Right lobe of liver (tissue), 4 donors: ENCODE data around the gene FAM168B.

Experiments used
- CTCF ChIP-seq, 4 donors: fragments of 200-600 bp in 3 of 4; fragments of 450-650 bp in 1 of 4; IDR thresholded peaks; one replicate each; pipeline versions ENCODE4 v1.5.1 to v1.8.0; 2016 to 2022; ENCODE audit warnings: antibody characterized with exemption in 4 of 4, mild to moderate bottlenecking in 2 of 4
- POLR2A ChIP-seq: fragments of 450-650 bp; IDR thresholded peaks from one replicate; pipeline ENCODE4 v1.6.1; 2017; ENCODE audit warnings: antibody characterized with exemption, mild to moderate bottlenecking
- donor health status: DM: no; HTN: no; CAD: no.
- donor health status: DM: no; HTN: no; CAD: no.
- donor health status: DM: no; HTN: yes; CAD: no.

GRCh38 chr2:131103165-131103564, 9.9 kb upstream of the FAM168B start:
- TF ChIP-seq CTCF (IDR thresholded peaks at IDR 0.05) (no peak), POLR2A (no peak)
